Right cardiac atrium (tissue), 5 donors: ENCODE results near the gene APOL4. TPM values are rescaled to one million over a fixed set of nuclear protein-coding genes. Genes with fewer than 3 reads are reported as not detected.
"Not testable (repeated sequence)": the region's sequence is repeated elsewhere in the genome, so short reads cannot be mapped to it uniquely, and the experiment has no call there.

ENCODE experiments used
- ATAC-seq, 2 donors: fragments of 200-7000 bp; cut with Tn5 transposase; one replicate each; pipeline versions ENCODE4 v1.8.0 to v1.9.1; 2020; ENCODE audit warnings: moderate library complexity in 2 of 2, mild to moderate bottlenecking in 1 of 2
- DNase-seq, 3 donors: peaks; one replicate each; pipeline ENCODE4 v3.0.0-alpha.2; 2020
- H3K27ac ChIP-seq: one replicate; pipeline ENCODE4 v1.5.1; 2013; ENCODE audit warnings: mild to moderate bottlenecking, low read length, control low read depth, moderate library complexity
- H3K27me3 ChIP-seq: one replicate; pipeline ENCODE4 v1.6.1; 2013; ENCODE audit not compliant: control insufficient read depth, insufficient read depth
- H3K4me1 ChIP-seq: one replicate; pipeline ENCODE4 v1.6.1; 2013; ENCODE audit warnings: low read length; ENCODE audit not compliant: control insufficient read depth, insufficient read depth
- H3K4me3 ChIP-seq: one replicate; pipeline ENCODE4 v1.5.1; 2013; ENCODE audit warnings: low read length, control low read depth
- H3K9me3 ChIP-seq: one replicate; pipeline ENCODE4 v1.6.1; 2013; ENCODE audit warnings: low read length; ENCODE audit not compliant: control insufficient read depth
- WGBS: extraction: QIAGEN DNeasy Blood & Tissue Kit; methylation state at CpG from one replicate; pipeline ENCODE4 v1.1.7; 2013; 5-methylcytosine and 5-hydroxymethylcytosine counted together
- intact Hi-C, 4 donors: fragments of 100-400 bp; cut with DNase I; formaldehyde crosslinking; loops; one replicate each; pipeline versions ENCODE4 v1.11.0 to v1.14.0; 2022 to 2023
- polyA plus RNA-seq: library from polyadenylated mRNA; stranded (reverse); fragments of 200-250 nt; gene quantifications from one replicate; pipeline ENCODE4 v1.2.3, GENCODE V29; 2013
- total RNA-seq, 4 donors: library from RNA; stranded (reverse); fragmentation: NEBNext Ultra II Directional; extraction: Animal tissue kit (Norgen Biotek cat#: 25700); gene quantifications; one replicate each; pipeline ENCODE4 v1.2.1, GENCODE V29; 2021
- donor health status: healthy with polysubstance abuse.
- donor health status: DM: no; HTN: yes; CAD: no.
- donor health status: DM: no; HTN: no; CAD: no.
- donor health status: DM: no; HTN: yes; CAD: no; lungs with severe emphysema.
- donor health status: DM: yes; HTN: yes; CAD: no.

Gene APOL4
- total and polyA plus RNA-seq, 5 donors: 3.1 to 7.4 (median 5.5) TPM; not detected in 1

DNA sequence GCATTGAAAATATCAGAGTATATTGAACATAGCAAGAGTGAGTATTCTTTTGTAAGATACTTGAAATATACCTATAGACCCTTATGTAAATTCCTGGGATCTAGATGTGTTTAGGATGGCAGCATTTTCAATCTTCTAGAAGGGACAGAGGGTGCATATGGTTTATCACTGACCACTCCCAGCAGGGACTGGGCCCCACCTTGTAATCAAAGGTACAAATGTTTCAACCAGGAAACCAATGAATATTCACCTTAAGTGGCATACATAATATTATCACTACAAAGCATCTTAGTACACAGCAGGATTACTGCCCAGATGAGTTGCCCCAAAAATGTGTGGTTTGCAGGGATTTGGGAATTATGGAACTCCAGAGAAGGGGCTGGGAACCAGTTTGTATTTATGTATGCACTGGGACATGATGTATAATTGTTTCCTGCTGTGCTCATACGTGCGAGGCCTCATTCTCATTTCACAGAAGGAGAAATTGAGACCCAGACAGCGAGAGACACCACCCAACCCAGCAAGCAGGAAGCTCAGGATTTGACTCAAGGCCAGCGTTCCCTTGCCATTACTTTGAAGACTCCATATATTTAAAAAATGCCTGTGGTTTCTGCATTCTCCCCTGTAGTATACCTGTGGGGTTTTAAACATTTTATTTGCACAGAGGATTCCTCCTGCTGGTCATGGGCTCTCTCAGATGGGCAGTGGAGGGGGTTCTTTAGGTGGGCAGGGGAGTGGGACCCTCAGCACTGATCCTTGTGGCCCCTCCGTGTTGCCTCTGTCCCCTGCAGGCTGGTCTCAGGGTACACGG, 5.2 kb downstream of the APOL4 start:
- Histone ChIP-seq H3K4me3 (no peak overlapping the region), H3K9me3 (no peaks in the 10 kb centered on the region), H3K4me1 (peaks cover 15% of the 10 kb centered on the region), H3K27me3 (no peaks in the 10 kb centered on the region), H3K27ac (peak overlapping the region; percentile 60)
- intact Hi-C loops: loop anchor here in 3 of 4 donors (5.0 to 10.0 kb wide), 4 partner anchors 46 to 91 kb away; no protein-coding TSS in a partner anchor
- ATAC-seq: no peak
- no peak for DNase-seq
- 37% methylated on average over 6 of the region's 6 CpGs for WGBS

DNA sequence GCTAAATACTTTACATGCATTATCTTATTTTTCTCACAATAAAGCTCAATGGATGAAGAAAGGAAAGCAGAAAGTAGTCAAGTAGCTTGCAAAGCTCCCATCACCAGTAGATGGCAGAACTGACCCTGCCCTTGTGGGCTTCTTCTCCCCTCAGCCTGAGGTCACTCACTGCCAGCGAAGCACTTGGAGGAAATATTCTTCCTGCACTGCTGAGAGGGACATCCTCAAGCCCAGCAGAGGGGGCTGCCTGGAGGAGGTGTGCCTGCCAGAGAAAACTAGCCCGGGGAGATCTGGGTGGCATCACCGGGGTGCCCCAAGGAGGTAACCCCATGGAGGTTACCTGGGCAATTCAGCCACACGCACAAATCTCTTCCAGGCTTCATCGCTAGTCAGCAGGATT, 6.6 kb downstream of the APOL4 start:
- intact Hi-C loops: loop anchor here in 3 of 4 donors (5.0 to 10.0 kb wide), 4 partner anchors 47 to 92 kb away; no protein-coding TSS in a partner anchor
- Histone ChIP-seq H3K27ac (no peak overlapping the region), H3K9me3 (no peaks in the 10 kb centered on the region), H3K4me1 (peaks cover 13% of the 10 kb centered on the region), H3K27me3 (no peaks in the 10 kb centered on the region), H3K4me3 (no peak overlapping the region)
- DNase-seq (peak; percentile 55 to 76 (median 75)), ATAC-seq (peak; percentile 49 to 58)
- 47% methylated on average over 5 of the region's 5 CpGs for WGBS

DNA sequence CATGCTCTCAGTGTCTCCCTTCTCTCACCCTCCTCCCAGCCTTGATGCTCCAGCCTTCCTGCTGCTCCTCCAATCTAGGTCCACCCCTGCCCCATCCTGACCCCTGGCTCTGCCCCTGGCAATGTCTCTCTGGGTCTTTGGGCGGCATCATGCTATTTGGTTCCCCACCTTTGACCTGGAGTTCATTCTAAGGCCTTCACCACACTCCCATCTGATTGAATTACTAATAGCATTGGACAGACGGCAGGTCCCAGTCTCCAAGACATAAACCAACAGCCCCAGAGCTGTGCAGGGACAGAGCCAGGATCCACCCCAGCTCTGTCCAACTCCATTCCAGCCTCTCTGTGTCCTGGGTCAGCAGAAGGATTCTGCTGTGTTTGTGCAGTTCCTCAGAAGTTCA, 7.2 kb downstream of the APOL4 start:
- peaks cover 13% of the 10 kb centered on the region for H3K4me1 ChIP-seq
- no peak overlapping the region for H3K4me3 ChIP-seq
- H3K27me3 ChIP-seq: no peaks in the 10 kb centered on the region
- H3K27ac ChIP-seq: no peak overlapping the region
- intact Hi-C loops: loop anchor here in 1 of 4 donors (10.0 kb wide), 1 partner anchor 80 kb away; no protein-coding TSS in a partner anchor
- no peaks in the 10 kb centered on the region for H3K9me3 ChIP-seq
- no peak for ATAC-seq
- 74% methylated on average over 2 of the region's 2 CpGs for WGBS
- no peak for DNase-seq

DNA sequence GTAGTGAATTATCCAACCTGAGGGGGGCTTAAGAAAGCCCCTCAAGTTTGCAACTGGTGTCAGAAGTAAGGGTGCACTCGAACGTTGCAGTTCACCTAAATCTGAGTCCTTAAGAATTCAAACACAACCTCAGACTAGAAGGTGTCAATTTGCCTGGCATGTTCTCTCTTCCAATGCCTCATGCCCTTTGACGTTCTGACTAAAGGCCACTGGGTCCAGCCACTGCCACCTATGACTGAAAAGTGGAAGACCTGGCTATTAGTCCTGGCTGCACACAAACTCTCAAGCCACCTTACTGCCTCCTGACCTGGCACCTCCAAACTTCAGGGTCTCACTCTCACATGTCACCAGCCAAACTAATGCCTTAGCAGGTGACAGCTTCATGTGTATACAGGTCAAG, 8.0 kb downstream of the APOL4 start:
- intact Hi-C loops: loop anchor here in 1 of 4 donors (10.0 kb wide), 1 partner anchor 81 kb away; no protein-coding TSS in a partner anchor
- no peak overlapping the region for H3K4me3 ChIP-seq
- 78% methylated on average over 3 of the region's 3 CpGs for WGBS
- H3K27me3 ChIP-seq: no peaks in the 10 kb centered on the region
- H3K9me3 ChIP-seq: no peaks in the 10 kb centered on the region
- H3K4me1 ChIP-seq: peaks cover 13% of the 10 kb centered on the region
- DNase-seq (no peak), ATAC-seq (no peak)
- H3K27ac ChIP-seq: no peak overlapping the region

DNA sequence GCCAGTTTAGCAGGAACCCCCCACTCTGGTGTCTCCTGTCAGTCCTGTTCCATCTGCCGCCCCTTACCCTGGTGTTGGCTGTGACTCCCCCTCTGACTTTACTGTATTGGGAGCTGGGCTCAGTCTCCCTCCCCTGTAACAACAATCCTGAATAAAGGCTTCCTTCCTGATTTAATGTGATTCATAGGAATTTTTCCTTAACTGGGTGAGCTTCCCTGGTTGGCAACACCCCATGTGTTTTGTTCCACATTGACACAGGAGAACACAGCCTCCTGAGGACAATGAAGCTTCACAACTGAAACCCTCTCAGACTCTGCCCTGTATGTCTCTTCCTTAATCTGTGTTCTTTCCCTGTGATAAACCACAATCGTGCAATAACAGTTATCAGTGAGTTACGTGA, 8.4 kb downstream of the APOL4 start:
- intact Hi-C loops: loop anchor here in 1 of 4 donors (10.0 kb wide), 1 partner anchor 82 kb away; no protein-coding TSS in a partner anchor
- 69% methylated on average over 3 of the region's 3 CpGs for WGBS
- H3K27me3 ChIP-seq: no peaks in the 10 kb centered on the region
- no peak overlapping the region for H3K27ac ChIP-seq
- H3K9me3 ChIP-seq: no peaks in the 10 kb centered on the region
- H3K4me1 ChIP-seq: peaks cover 13% of the 10 kb centered on the region
- DNase-seq (no peak), ATAC-seq (no peak)
- no peak overlapping the region for H3K4me3 ChIP-seq

DNA sequence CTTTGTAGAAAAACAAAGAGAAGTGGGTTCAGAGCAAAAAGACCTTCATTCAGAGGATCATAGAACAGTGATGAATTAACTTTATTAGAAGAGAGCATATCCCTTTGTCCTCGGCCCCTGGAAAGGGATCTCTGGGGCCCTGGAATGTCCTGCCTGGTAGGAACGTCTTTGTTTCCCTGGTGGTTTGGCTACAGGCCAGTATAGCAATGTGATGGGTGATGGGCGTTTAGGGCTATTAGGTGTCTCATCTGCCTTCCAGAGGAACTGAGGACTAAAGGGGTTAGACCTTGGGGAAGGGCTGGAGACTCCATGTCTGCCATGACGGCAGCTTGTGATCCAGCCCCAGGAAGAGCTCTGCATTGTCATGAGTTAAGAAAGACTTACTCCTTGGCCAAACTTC, 9.1 kb downstream of the APOL4 start:
- no peak for DNase-seq
- ATAC-seq: no peak
- Histone ChIP-seq H3K27me3 (no peaks in the 10 kb centered on the region), H3K4me3 (no peak overlapping the region), H3K27ac (peak overlapping the region; percentile 42), H3K9me3 (no peaks in the 10 kb centered on the region), H3K4me1 (peaks cover 10% of the 10 kb centered on the region)
- intact Hi-C loops: loop anchor here in 1 of 4 donors (10.0 kb wide), 1 partner anchor 82 kb away; no protein-coding TSS in a partner anchor
- WGBS: 44% methylated on average over 4 of the region's 4 CpGs

DNA sequence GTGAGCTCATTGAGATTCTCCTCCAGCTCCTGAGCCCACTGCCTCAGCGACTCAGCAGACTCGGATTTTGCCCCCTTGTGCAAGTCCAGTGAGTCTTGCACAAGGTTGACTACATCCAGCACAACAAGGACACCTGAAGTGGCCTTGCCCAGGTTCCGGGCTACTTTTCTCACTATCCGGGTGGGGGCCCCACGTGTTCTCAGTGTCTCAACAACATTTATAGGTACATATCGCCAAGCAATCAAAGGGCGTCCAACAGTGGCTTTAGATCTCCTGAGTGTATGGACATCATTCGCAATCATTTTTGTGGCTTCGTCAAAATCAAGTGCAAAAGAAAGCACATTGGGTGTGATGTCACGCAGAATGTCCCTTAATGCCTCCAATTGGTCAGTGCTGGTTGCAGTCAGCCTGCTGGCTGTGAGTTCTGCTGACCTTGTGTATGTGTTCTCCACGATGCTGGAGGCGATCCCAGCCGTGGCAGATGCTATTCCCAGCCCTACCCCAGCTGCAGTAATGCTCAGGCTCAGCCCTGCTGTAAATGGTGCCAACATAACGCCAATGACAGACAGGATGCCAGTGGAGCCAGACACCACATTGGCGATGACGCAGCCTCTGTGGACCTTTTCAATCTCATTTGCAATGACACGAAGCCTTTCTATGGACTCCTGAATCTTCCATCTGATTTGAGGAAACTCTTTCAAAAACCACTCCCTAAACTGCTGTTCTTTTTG, 10.3 kb downstream of the APOL4 start:
- Histone ChIP-seq H3K4me1 (peaks cover 3% of the 10 kb centered on the region), H3K4me3 (no peak overlapping the region), H3K9me3 (no peaks in the 10 kb centered on the region), H3K27me3 (no peaks in the 10 kb centered on the region), H3K27ac (peak overlapping the region; percentile 57)
- 71% methylated on average over 17 of the region's 17 CpGs for WGBS
- peak; percentile 79 to 91 for ATAC-seq
- peak; percentile 69 to 92 (median 91) for DNase-seq
- intact Hi-C loops: loop anchor here in 1 of 4 donors (10.0 kb wide), 1 partner anchor 84 kb away; no protein-coding TSS in a partner anchor

DNA sequence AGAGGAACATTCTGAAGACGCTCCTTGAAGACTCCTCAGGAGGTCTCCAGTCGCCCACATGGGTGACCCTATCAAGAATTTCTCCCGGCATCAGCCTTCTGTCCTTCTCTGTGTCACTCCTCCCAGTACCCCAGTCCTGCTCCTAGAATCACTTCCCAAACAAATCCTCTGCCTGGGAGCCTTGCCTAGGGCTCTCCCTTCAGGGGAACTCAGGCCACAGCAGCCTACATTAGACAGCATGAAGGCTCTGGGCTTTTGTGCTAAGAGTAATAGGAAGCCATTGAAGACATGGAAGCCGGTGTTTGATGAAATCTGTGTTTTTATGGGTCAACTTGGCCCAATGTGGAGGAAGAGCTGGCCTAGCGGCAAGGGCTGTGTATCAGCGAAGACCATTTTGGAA, 13.7 kb downstream of the APOL4 start:
- H3K27me3 ChIP-seq, DNase-seq, ATAC-seq, intact Hi-C loops, H3K4me1 ChIP-seq, H3K4me3 ChIP-seq, H3K9me3 ChIP-seq, H3K27ac ChIP-seq: not testable (repeated sequence)
- WGBS: 95% methylated on average over 3 of the region's 6 CpGs

DNA sequence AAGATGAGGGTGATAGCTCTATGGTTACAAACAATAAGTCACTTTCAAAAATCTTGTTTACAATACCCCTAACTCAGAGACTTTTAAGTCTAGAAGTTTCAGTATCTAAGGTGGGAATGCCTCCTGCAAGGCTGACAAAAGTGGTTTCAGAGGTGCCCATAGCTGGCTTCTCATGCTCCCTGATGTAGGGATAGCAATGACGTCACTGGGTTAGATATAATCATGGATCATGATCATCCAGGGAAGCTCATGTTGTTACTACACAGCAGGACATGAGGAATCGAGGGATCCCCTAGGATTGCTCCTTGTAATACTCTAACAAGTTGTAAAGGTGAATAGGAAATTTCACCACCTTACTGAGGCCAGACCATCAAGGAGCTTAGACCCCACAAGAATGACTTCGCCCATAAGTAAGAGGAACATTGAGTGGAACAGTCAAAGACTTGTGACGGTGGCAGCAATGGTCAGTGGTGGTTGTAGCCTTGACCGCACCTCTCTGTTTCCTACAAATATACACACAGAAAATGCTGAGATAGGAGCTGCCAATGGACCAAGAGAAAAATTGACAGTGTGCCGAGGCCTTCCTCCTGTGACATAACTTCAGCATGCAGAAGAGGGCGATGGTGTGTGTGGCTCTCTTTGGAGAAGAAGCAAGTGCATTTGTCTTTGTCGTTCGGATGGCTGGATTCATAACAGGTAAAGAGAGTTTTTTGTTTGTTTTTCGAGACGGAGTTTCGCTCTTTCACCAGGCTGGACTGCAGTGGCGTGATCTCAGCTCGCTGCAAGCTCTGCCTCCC, 15.6 kb downstream of the APOL4 start:
- no peaks in the 10 kb centered on the region for H3K9me3 ChIP-seq
- peaks cover 4% of the 10 kb centered on the region for H3K4me1 ChIP-seq
- H3K4me3 ChIP-seq: no peak overlapping the region
- intact Hi-C loops: no loop called here
- DNase-seq: no peak
- no peak overlapping the region for H3K27ac ChIP-seq
- ATAC-seq: no peak
- 89% methylated on average over 14 of the region's 14 CpGs for WGBS
- H3K27me3 ChIP-seq: no peaks in the 10 kb centered on the region

DNA sequence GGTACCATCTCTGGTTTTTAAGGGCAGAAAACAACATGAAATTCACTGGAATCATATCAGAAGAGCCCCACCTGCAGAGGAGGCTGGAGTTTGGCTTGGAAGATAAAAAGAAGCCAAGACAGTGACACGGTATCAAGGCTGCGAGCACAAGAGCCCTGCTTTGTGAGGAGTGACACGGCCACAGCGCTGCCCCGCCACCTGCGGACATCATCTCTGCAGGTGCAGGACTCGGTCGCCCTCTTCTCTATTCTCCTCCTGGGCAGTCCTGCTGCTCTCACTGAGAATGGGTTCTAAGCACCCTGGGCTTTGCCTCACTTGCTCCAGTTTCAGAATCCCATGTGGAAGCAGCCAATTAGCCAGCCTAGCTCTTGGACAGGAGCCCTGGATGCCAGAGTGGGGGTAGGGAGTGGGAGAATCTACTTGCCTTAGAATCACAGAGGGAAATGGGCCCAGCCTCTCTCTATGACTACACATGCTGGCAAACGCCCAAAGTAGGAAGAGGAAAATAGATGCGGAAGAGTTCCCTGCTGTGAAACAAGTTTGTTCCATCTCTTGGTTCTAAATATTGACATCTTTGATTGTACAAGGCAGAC, 17.1 kb downstream of the APOL4 start:
- Histone ChIP-seq H3K9me3 (no peaks in the 10 kb centered on the region), H3K27ac (no peak overlapping the region), H3K27me3 (no peaks in the 10 kb centered on the region), H3K4me1 (peaks cover 7% of the 10 kb centered on the region), H3K4me3 (no peak overlapping the region)
- intact Hi-C loops: loop anchor here in 3 of 4 donors (5.0 kb wide), 2 partner anchors 37 to 42 kb away; no protein-coding TSS in a partner anchor
- ATAC-seq (peak in 1 of 2 donors; percentile 64), DNase-seq (peak in 1 of 3 donors; percentile 63)
- 76% methylated on average over 10 of the region's 10 CpGs for WGBS
